Measurements from ENCODE around the gene CTSD. TPM values are rescaled to one million over a fixed set of nuclear protein-coding genes. Genes with fewer than 3 reads are reported as not detected.

CTSD gene
- total and polyA plus RNA-seq, 3 experiments from 2014 or later, result 110 to 206 (median 116) TPM

GRCh38 chr11:1776331-1776851, 12.7 kb upstream of the CTSD start:
- ChIA-PET POLR2A (no interaction called here), CTCF (no interaction called here)
- no peaks in the 10 kb centered on the region for H3K27me3 ChIP-seq (ENCODE audit: insufficient read depth, low read length, poor library complexity, severe bottlenecking)
- peaks cover 11% of the 10 kb centered on the region for H3K4me1 ChIP-seq (ENCODE audit: insufficient read depth, low read length)
- peaks cover 0 to 4% of the 10 kb centered on the region in 2 donors for H3K27me3 Mint-ChIP-seq
- peak overlapping the region in 1 of 8 donors; percentile 78 for H3K27ac Mint-ChIP-seq
- no peaks in the 10 kb centered on the region for H3K9me3 Mint-ChIP-seq
- no peaks in the 10 kb centered on the region for H3K36me3 Mint-ChIP-seq
- no peaks in the 10 kb centered on the region for H3K36me3 ChIP-seq (ENCODE audit: insufficient read depth, low read length)
- H3K4me3 Mint-ChIP-seq, result no peak overlapping the region
- no peak overlapping the region for H3K4me3 ChIP-seq (ENCODE audit: low read length)
- no peak for DNase-seq
- H3K9me3 ChIP-seq (ENCODE audit: low read length), result no peaks in the 10 kb centered on the region
- peaks cover 10 to 15% (median 13%) of the 10 kb centered on the region in 3 donors for H3K4me1 Mint-ChIP-seq
- no peak overlapping the region for H3K27ac ChIP-seq (ENCODE audit: low read depth, low read length)

GRCh38 chr11:1774886-1775285, 11.2 kb upstream of the CTSD start:
- no peaks in the 10 kb centered on the region for H3K27me3 ChIP-seq (ENCODE audit: insufficient read depth, low read length, poor library complexity, severe bottlenecking)
- no peak overlapping the region for H3K4me3 ChIP-seq (ENCODE audit: low read length)
- ChIA-PET CTCF (no interaction called here), POLR2A (no interaction called here)
- H3K9me3 Mint-ChIP-seq, result no peaks in the 10 kb centered on the region
- no peak overlapping the region for H3K27ac ChIP-seq (ENCODE audit: low read depth, low read length)
- H3K36me3 Mint-ChIP-seq, result no peaks in the 10 kb centered on the region
- no peak overlapping the region for H3K4me3 Mint-ChIP-seq
- H3K36me3 ChIP-seq (ENCODE audit: insufficient read depth, low read length), result no peaks in the 10 kb centered on the region
- peaks cover 10 to 18% (median 16%) of the 10 kb centered on the region in 3 donors for H3K4me1 Mint-ChIP-seq
- H3K27me3 Mint-ChIP-seq, result peaks cover 0 to 4% of the 10 kb centered on the region in 2 donors
- no peak overlapping the region for H3K27ac Mint-ChIP-seq
- no peaks in the 10 kb centered on the region for H3K9me3 ChIP-seq (ENCODE audit: low read length)
- DNase-seq, result peak in 1 of 5 donors; percentile 38
- H3K4me1 ChIP-seq (ENCODE audit: insufficient read depth, low read length), result peaks cover 11% of the 10 kb centered on the region

- Histone ChIP-seq H3K4me3 (ENCODE audit: low read length) (no peak overlapping the region), H3K36me3 (ENCODE audit: insufficient read depth, low read length) (no peaks in the 10 kb centered on the region), H3K4me1 (ENCODE audit: insufficient read depth, low read length) (peaks cover 11% of the 10 kb centered on the region), H3K27ac (ENCODE audit: low read depth, low read length) (no peak overlapping the region), H3K9me3 (ENCODE audit: low read length) (no peaks in the 10 kb centered on the region), H3K27me3 (ENCODE audit: insufficient read depth, low read length, poor library complexity, severe bottlenecking) (no peaks in the 10 kb centered on the region)
- ChIA-PET CTCF (interaction anchor here (1.0 to 1.9 kb wide), 3 partner anchors 10 to 121 kb away, joined by 3 to 10 read pairs (median 4); no protein-coding TSS in a partner anchor), POLR2A (no interaction called here)
- no peak overlapping the region for H3K4me3 Mint-ChIP-seq
- H3K4me1 Mint-ChIP-seq, result peaks cover 10 to 18% (median 16%) of the 10 kb centered on the region in 3 donors
- DNase-seq, result peak in 1 of 5 donors; percentile 33
- H3K9me3 Mint-ChIP-seq, result no peaks in the 10 kb centered on the region
- H3K27ac Mint-ChIP-seq, result no peak overlapping the region
- peaks cover 0 to 4% of the 10 kb centered on the region in 2 donors for H3K27me3 Mint-ChIP-seq
- H3K36me3 Mint-ChIP-seq, result no peaks in the 10 kb centered on the region
These were observed 10.3 kb upstream of the CTSD start for GRCh38 chr11:1773994-1774550.

GRCh38 chr11:1773131-1773993, 9.6 kb upstream of the CTSD start:
- Mint-ChIP-seq H3K36me3 (no peaks in the 10 kb centered on the region), H3K9me3 (no peaks in the 10 kb centered on the region), H3K4me1 (peaks cover 10 to 18% (median 16%) of the 10 kb centered on the region in 3 donors), H3K27ac (no peak overlapping the region), H3K4me3 (peak overlapping the region in 1 of 7 donors; percentile 74), H3K27me3 (peaks cover 0 to 4% of the 10 kb centered on the region in 2 donors)
- ChIA-PET CTCF (interaction anchor here (1.0 to 1.9 kb wide), 3 partner anchors 9 to 121 kb away, joined by 3 to 10 read pairs (median 4); no protein-coding TSS in a partner anchor), POLR2A (no interaction called here)
- DNase-seq, result peak in 1 of 5 donors; percentile 43
- H3K27me3 ChIP-seq (ENCODE audit: insufficient read depth, low read length, poor library complexity, severe bottlenecking), result no peaks in the 10 kb centered on the region
- no peak overlapping the region for H3K4me3 ChIP-seq (ENCODE audit: low read length)
- no peaks in the 10 kb centered on the region for H3K36me3 ChIP-seq (ENCODE audit: insufficient read depth, low read length)
- H3K9me3 ChIP-seq (ENCODE audit: low read length), result no peaks in the 10 kb centered on the region
- peaks cover 11% of the 10 kb centered on the region for H3K4me1 ChIP-seq (ENCODE audit: insufficient read depth, low read length)
- H3K27ac ChIP-seq (ENCODE audit: low read depth, low read length), result no peak overlapping the region

- Mint-ChIP-seq H3K4me3 (peak overlapping the region; percentile 29 to 89 (median 55)), H3K36me3 (no peaks in the 10 kb centered on the region), H3K4me1 (peaks cover 10 to 18% (median 16%) of the 10 kb centered on the region in 3 donors), H3K27ac (peak overlapping the region in 7 of 8 donors; percentile 1 to 93 (median 24)), H3K9me3 (no peaks in the 10 kb centered on the region), H3K27me3 (peaks cover 0 to 4% of the 10 kb centered on the region in 2 donors)
- DNase-seq, result peak in 4 of 5 donors; percentile 20 to 73 (median 34)
- H3K27ac ChIP-seq (ENCODE audit: low read depth, low read length), result no peak overlapping the region
- H3K4me1 ChIP-seq (ENCODE audit: insufficient read depth, low read length), result peaks cover 11% of the 10 kb centered on the region
- no peak overlapping the region for H3K4me3 ChIP-seq (ENCODE audit: low read length)
- no peaks in the 10 kb centered on the region for H3K27me3 ChIP-seq (ENCODE audit: insufficient read depth, low read length, poor library complexity, severe bottlenecking)
- CTCF ChIA-PET, result interaction anchor here (0.9 to 1.9 kb wide), 4 partner anchors 8 to 79 kb away, joined by 4 to 10 read pairs (median 6); no protein-coding TSS in a partner anchor
- no peaks in the 10 kb centered on the region for H3K9me3 ChIP-seq (ENCODE audit: low read length)
- H3K36me3 ChIP-seq (ENCODE audit: insufficient read depth, low read length), result no peaks in the 10 kb centered on the region
- POLR2A ChIA-PET, result interaction anchor here (0.5 to 0.6 kb wide), 3 partner anchors 10 to 433 kb away, joined by 3 to 4 read pairs (median 3); no protein-coding TSS in a partner anchor
These were observed 8.8 kb upstream of the CTSD start for GRCh38 chr11:1772270-1773130.

GRCh38 chr11:1771700-1772099, 8.0 kb upstream of the CTSD start:
- Mint-ChIP-seq H3K9me3 (no peaks in the 10 kb centered on the region), H3K36me3 (no peaks in the 10 kb centered on the region), H3K27me3 (peaks cover 0 to 2% of the 10 kb centered on the region in 2 donors), H3K4me3 (peak overlapping the region in 4 of 7 donors; percentile 27 to 72 (median 35)), H3K4me1 (peaks cover 10 to 18% (median 16%) of the 10 kb centered on the region in 3 donors), H3K27ac (peak overlapping the region in 4 of 8 donors; percentile 1 to 84 (median 21))
- Histone ChIP-seq H3K4me3 (ENCODE audit: low read length) (no peak overlapping the region), H3K4me1 (ENCODE audit: insufficient read depth, low read length) (peaks cover 11% of the 10 kb centered on the region), H3K36me3 (ENCODE audit: insufficient read depth, low read length) (no peaks in the 10 kb centered on the region), H3K9me3 (ENCODE audit: low read length) (no peaks in the 10 kb centered on the region), H3K27ac (ENCODE audit: low read depth, low read length) (no peak overlapping the region), H3K27me3 (ENCODE audit: insufficient read depth, low read length, poor library complexity, severe bottlenecking) (no peaks in the 10 kb centered on the region)
- ChIA-PET CTCF (interaction anchor here (0.9 to 1.8 kb wide), 3 partner anchors 10 to 78 kb away, joined by 5 to 8 read pairs (median 6); no protein-coding TSS in a partner anchor), POLR2A (interaction anchor here (0.5 to 0.6 kb wide), 2 partner anchors 9 to 432 kb away, joined by 3 read pairs; no protein-coding TSS in a partner anchor)
- no peak for DNase-seq

DNA sequence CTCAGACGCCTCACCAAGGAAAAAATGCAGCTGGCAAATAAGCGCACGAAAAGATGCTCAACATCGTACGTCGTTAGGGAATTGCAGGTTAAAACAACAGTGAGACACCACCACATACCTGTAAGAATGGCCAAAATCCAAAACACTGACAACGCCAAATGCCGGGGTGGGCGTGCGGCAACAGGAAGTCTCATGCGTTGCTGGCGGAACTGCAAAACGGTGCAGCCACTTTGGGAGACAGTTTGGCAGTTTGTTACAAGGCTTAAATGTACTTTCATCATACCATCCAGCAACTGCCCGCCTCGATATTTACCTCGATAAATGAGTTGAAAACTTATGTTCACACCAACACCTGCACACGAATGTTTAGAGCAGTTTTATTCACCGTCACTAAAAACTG, 7.5 kb upstream of the CTSD start:
- POLR2A ChIA-PET, result no interaction called here

More for the DNA sequence above, 7.5 kb upstream of the CTSD start:
- Mint-ChIP-seq H3K27me3 (no peaks in the 10 kb centered on the region), H3K4me3 (no peak overlapping the region), H3K27ac (no peak overlapping the region), H3K36me3 (no peaks in the 10 kb centered on the region), H3K4me1 (peaks cover 10 to 18% (median 16%) of the 10 kb centered on the region in 3 donors), H3K9me3 (no peaks in the 10 kb centered on the region)
- Histone ChIP-seq H3K36me3 (ENCODE audit: insufficient read depth, low read length) (no peaks in the 10 kb centered on the region), H3K27me3 (ENCODE audit: insufficient read depth, low read length, poor library complexity, severe bottlenecking) (no peaks in the 10 kb centered on the region), H3K27ac (ENCODE audit: low read depth, low read length) (no peak overlapping the region), H3K4me3 (ENCODE audit: low read length) (no peak overlapping the region), H3K4me1 (ENCODE audit: insufficient read depth, low read length) (peaks cover 11% of the 10 kb centered on the region), H3K9me3 (ENCODE audit: low read length) (no peaks in the 10 kb centered on the region)
- CTCF ChIA-PET, result interaction anchor here (0.9 to 1.8 kb wide), 3 partner anchors 9 to 77 kb away, joined by 5 to 8 read pairs (median 6); no protein-coding TSS in a partner anchor
- peak in 1 of 5 donors; percentile 19 for DNase-seq

All from CD8-positive, alpha-beta memory T cell (primary cell).